Stimulated activated CD4-positive, alpha-beta T cell treated with anti-CD3 and anti-CD28 coated beads, Interleukin-4, amount 100 ng/mL, for 4 hours (primary cell): Measurements from ENCODE around the gene PNPLA1.

Experiments used
- DNase-seq, 2 experiments: peaks; one replicate each; pipeline ENCODE4 v3.0.0-alpha.2; 2020

The PNPLA1 gene, protein sequence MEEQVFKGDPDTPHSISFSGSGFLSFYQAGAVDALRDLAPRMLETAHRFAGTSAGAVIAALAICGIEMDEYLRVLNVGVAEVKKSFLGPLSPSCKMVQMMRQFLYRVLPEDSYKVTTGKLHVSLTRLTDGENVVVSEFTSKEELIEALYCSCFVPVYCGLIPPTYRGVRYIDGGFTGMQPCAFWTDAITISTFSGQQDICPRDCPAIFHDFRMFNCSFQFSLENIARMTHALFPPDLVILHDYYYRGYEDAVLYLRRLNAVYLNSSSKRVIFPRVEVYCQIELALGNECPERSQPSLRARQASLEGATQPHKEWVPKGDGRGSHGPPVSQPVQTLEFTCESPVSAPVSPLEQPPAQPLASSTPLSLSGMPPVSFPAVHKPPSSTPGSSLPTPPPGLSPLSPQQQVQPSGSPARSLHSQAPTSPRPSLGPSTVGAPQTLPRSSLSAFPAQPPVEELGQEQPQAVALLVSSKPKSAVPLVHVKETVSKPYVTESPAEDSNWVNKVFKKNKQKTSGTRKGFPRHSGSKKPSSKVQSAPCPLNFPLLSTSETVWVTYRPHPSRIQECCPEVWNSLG

DNA sequence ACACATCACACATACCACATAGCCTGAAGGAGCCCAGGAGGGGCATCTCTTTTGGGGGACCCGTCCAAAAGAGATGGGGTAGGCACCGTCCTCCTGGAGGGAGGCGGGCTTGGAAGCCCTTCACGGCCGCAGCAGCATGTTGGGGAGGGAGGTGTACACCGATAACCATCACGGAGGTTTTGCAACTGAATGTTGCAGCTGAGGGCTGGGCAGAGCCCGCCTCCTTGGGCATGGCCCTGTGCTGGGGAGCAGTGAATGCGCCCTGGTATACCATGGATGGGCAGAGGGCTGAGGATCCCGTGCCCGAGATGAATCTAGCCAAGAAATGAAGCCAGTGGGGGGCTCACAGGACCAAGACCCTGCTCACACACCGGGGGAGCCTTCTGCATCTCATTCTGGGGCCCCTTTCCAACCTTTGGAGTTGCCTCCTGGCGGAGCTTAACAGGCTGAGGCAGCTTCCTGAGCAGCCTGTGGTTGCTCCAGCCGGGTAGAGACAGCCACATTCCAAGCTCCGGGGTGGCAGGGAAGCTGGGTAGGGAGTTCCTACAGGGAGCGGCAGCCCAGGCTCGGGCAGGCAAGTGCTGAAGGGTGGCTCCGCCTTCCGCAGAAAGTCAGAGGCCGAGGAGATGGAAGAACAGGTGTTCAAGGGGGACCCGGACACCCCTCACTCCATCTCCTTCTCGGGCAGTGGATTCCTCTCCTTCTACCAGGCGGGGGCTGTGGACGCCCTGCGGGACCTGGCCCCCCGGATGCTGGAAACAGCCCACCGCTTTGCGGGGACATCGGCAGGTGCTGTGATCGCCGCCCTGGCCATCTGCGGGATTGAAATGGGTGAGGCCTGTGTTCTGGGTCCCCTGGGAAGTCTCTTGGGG lies at the start of gene PNPLA1:
PNPLA1 (plus strand) TSS at position 227 of the 872 bp plus-strand sequence; CDS start at position 627, 400 bp downstream.
- DNase-seq: no peak

- no peak for DNase-seq
Observed at GRCh38 chr6:36220226-36220625, 49.6 kb upstream of the PNPLA1 start.

- DNase-seq: no peak
Observed at GRCh38 chr6:36221674-36222073, 48.2 kb upstream of the PNPLA1 start.

DNA sequence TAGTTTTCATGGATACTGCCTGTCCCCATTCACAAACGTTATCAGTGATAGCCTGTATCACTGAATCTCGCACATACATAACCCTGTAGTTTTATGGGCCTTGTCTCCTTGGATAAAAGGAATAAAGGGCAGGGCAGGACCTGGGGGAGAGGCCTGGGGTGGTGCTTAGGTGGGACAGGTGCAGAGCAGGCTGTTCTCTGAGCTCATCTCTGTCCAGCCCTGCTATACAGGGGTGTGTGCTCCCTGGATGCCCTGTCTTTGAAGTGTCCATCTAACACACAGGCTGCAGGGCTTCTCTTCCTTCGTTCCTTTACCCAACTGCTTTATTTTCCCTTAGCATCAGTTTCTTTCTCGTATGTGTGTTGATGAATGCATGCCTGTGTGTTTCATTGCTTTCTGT lies 46.9 kb upstream of the PNPLA1 start:
- no peak for DNase-seq

GRCh38 chr6:36223706-36224105 lies 46.2 kb upstream of the PNPLA1 start:
- no peak for DNase-seq

DNA sequence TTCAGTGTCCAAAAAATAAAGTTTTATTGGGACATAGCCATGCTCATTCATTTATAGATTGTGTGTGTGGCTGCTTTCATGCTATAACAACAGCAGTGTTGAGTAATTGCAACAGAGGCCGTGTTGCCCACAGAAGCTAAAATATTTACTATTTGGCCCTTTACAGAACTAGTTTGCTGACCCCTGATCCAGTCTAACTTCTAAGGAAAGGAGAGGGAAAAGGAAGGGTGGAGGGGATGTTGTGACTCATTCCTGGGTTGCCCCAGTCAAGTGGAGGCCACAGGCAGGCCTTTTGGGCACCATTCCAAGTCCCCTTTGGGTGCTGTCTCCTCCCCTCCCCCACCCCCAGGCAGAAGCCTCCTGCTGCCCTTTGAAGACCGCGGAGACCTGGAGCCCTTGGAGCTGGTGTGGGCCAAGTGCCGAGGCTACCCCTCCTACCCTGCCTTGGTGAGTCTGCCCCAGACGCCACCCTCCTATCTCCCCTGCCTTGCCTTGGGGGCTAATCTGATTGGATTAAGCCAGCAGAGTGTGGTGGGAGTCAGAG lies 44.9 kb upstream of the PNPLA1 start:
- DNase-seq: no peak

- DNase-seq: no peak
Observed at GRCh38 chr6:36226438-36227047, 43.3 kb upstream of the PNPLA1 start.

DNA sequence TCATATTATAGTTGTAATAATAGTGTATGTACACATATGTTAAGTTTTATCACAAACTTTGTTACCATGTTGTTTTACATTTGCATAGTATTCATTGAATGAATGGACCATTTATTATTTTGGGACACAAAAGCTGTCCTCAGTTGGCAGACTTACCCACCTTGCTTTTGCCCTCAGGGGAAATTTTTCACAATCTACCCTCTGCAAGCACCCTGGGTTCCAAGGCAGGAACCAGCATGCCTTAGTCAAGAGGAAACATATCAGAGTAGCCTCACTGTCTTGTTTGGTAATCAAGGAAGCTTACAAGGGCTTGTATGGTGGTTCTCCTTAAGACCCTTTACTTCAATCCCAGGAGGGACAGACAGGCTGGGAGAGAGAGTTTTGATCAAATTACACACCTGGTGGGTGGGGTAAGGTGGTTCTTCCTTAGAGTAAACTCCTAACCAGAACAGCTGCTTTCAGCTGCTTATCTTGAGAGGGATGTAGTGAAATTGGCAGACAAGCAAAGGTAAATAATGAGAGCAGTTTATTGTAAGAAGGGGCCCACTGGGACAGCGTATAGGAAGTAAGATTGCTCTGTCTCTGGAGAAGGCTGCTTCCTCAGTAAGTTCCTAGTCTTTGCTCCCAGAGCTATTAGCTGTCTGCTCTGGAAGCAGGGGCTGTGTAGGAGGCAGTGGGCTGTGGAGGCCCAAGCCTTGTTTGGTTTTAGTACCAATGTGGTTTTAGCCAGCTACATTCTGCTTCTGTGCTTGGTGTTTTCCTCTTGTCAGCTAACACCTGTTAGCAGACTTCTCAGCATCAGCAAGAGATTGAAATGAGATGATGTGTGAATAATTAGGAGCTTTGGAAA lies 42.3 kb upstream of the PNPLA1 start:
- DNase-seq: no peak

GRCh38 chr6:36229223-36229622 lies 40.6 kb upstream of the PNPLA1 start:
- DNase-seq: no peak

DNA sequence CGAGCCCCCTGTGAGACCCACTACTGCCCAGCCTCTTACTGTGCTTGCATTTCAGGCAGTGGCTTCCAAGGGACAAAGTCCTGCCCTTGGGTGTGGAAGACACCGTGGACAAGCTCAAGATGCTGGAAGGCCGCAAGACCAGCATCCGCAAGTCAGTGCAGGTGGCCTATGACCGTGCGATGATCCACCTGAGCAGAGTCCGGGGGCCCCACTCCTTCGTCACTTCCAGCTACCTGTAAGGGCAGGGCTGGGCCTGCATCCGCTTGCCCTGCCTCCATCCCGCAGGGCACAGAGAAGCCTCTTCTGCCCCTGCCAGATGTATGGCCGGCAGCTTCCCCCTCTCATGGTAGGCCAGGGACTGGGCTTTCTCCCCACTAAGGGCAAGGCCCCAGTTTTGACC lies 39.5 kb upstream of the PNPLA1 start:
- no peak for DNase-seq

DNA sequence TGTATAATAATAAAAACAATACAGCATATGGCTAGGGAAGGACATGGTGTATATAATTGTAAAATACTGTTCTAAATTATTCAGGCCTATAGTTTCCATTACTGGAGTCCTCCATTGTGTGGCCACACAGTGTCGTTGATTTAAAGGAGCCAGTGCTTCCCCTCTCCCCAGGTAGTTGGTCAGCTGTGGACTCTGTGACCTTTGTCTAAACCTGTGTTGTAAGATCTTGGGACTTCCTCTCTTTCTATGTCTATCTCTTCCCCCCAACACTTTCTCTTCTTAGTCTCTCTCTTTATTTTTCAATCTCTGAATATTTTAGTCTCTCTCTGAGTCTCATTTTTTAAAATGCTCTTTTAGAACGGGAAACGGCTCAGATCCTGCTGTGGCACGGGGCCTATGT lies 37.7 kb upstream of the PNPLA1 start:
- no peak for DNase-seq

GRCh38 chr6:36235309-36235708 lies 34.6 kb upstream of the PNPLA1 start:
- DNase-seq: no peak

DNA sequence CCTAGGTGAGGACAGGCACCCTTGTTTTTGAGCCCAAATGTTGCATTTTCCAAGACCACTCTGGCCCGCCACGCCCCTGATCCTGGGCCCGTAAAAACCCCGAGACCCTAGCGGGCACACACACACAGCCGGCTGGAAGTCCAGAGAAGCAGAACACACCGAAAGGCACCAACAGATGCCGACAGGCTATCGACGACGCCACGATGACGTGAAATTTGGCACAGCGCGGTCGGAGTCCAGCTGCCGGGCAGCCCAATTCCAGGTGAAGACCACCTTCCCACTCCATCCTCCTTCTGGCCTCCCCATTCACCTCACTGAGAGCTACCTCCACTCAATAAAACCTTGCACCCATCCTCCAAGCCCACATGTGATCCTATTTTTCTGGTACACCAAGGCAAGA lies 34.0 kb upstream of the PNPLA1 start:
- DNase-seq: no peak

GRCh38 chr6:36239774-36240173 lies 30.1 kb upstream of the PNPLA1 start:
- no peak for DNase-seq

DNA sequence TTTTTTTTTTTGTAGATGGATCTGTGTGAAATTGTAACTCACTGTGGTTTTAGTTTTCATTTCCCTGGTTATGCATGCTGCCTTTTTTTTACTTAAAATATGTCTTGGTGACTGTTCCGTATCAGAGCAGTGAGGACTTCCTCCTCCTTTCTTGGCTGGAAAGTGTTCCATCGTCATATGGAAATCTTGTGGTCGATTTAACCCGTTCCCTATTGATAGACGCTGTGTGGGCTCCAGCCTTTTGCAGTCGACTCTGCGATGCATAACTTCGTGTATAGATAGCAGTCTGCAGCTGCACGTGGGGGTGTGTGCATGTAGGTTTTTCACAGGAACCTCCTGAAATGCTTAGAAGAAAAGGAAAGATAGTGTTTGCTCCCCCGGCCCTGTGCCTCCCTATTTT lies 28.1 kb upstream of the PNPLA1 start:
- DNase-seq: no peak

DNA sequence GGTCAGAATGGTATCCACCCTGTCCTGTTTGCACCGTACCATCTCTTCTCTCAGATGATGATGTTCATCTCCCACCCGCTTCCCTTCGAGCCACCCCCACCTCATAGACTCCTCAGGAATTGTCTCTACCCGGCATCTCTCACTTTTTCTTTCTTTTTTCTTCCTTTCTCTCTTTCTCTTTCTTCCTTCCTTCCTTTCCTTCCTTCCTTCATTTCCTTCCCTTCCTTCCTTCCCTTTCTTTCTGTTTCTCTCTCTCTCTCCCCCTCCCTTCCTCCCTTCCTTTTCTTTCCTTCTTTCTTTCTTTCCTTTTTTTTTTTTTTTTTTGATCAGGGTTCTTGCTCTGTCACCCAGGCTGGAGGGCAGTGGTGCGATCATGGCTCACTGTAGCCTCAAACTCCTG lies 27.7 kb upstream of the PNPLA1 start:
- DNase-seq: no peak

DNA sequence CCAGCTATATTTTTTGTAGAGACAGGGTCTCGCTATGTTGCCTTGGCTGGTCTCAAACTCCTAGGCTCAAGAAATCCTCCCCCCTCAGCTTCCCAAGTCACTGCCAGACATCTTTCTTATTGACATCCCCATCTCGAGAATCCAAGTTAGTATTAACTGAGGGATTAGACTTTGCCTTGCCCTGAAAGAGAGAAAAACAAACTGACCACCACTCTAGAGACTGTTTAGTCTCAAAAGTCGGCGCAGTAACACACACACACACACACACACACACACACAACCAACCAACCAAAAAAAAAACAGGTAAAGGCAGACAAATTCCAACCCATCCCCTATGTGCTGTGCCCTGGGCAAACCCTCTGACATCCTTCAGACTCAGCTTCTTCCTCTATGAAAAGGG lies 27.2 kb upstream of the PNPLA1 start:
- no peak for DNase-seq

DNA sequence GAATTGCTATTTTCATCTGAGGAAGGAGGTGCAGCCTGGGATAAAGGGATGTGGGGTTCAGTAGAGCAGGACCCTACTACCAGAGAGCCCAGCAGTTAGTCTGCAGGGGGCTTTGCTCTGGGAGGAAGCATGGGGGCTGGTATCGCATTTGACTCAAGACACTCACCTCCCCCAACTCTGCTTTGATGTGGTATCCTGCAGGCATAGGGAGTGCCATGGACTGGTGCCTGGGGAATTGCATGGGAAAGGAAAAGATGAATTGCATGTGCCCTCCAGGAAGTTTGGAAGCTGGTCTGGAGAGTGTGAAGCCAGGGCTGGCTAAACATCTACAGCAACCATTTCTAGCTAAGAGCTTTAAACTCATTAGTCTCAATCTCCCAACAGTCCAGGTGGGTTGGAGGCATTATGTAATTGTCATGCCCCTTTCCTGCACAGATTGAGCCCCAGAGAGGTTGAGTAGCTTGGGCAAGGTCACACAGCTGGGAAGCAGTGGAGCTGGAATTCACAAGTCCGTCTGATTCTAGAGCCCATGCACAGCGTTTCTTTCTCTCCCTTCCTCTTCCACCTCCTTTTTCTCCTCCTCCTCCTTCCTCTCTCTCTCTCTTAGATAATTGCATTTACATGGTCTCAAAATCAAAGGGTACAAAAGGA lies 26.2 kb upstream of the PNPLA1 start:
- no peak for DNase-seq

- no peak for DNase-seq
Observed at GRCh38 chr6:36244641-36245280, 25.1 kb upstream of the PNPLA1 start.

DNA sequence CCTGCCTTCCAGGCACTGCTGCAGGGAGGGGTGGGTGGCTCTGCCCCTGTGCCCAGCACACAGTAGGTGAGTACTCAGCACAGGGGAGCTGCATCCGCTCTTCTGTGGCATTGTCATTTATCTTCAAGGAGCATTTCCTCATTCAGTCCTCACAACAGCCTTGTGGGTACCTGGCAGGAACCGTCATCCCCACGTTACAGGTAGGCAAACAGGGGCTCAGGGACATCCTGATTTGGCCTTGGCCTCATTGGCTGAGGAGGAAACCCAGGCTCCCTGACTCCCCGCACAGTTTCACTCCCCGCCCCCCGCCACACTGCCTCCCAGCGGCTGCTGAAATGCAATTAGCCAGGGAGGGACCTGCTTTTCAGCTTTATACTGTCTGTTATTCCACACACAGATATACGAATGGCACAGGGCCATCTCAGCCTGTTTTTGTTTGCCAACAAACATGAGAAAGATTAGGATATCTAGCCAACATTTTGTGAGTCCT lies 24.2 kb upstream of the PNPLA1 start:
- DNase-seq: no peak
